Mucosa of descending colon (tissue), 3 donors: ENCODE results near the gene STK32B. TPM values are rescaled to one million over a fixed set of nuclear protein-coding genes. Genes with fewer than 3 reads are reported as not detected.

ENCODE experiments used
- ATAC-seq: fragments of 200-7000 bp; cut with Tn5 transposase; one replicate; pipeline ENCODE4 v1.9.1; 2020; ENCODE audit warnings: mild to moderate bottlenecking, moderate library complexity
- DNase-seq, 3 donors: peaks; one replicate each; pipeline ENCODE4 v3.0.0-alpha.2; 2020
- H3K36me3 ChIP-seq: fragments of 200-600 bp; one replicate; pipeline ENCODE4 v1.8.0; 2021; ENCODE audit warnings: low read depth, mild to moderate bottlenecking
- H3K4me1 ChIP-seq: fragments of 200-600 bp; one replicate; pipeline ENCODE4 v1.8.0; 2021; ENCODE audit warnings: low read depth, mild to moderate bottlenecking
- H3K4me3 ChIP-seq: fragments of 200-600 bp; one replicate; pipeline ENCODE4 v1.8.0; 2021; ENCODE audit warnings: mild to moderate bottlenecking
- H3K9me3 ChIP-seq: fragments of 200-600 bp; one replicate; pipeline ENCODE4 v1.8.0; 2021; ENCODE audit warnings: mild to moderate bottlenecking
- intact Hi-C, 2 donors: fragments of 100-400 bp; cut with DNase I in 1 of 2; cut with micrococcal nuclease in 1 of 2; formaldehyde crosslinking; loops; one replicate each; pipeline versions ENCODE4 v1.11.0 to v1.11.1; 2022; cut with DNase I, micrococcal nuclease
- total RNA-seq, 3 donors: library from RNA; stranded (reverse); fragmentation: NEBNext Ultra II Directional in 2 of 3; extraction: Animal tissue kit (Norgen Biotek cat#: 25700) in 2 of 3; gene quantifications; one replicate each; pipeline versions ENCODE4 v1.2.1 to v1.2.4, GENCODE V29; 2021 to 2023
- TF ChIP-seq, protein P1 (sequence below): fragments of 200-600 bp; IDR thresholded peaks from one replicate; pipeline ENCODE4 v1.8.0; 2022; ENCODE audit warnings: antibody characterized with exemption, mild to moderate bottlenecking
- donor health status: DM: no; HTN: no; CAD: no; lungs with moderate emphysema.
- donor health status: DM: no; HTN: no; CAD: no.
- donor health status: DM: no; HTN: yes; CAD: no.

The STK32B gene
- total RNA-seq, 3 donors from 2014 or later: 0.67 to 2.2 (median 1.1) TPM

DNA sequence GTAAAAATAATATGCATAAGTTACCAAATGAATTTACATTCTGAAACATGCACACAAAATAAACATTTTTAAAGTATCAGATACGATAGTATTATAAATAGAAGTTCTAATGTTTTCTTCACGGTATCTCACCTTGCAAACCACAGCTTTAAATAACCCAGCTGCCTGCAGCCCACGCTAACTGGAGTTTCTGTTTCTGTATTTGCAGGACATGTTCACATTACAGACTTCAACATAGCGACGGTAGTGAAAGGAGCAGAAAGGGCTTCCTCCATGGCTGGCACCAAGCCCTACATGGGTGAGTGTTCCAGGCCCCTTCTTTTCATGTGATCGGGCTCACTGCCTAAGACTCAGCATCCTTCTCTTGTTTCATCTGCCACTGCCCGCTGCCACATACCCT lies 365.4 kb downstream of the STK32B start:
- Histone ChIP-seq H3K4me3 (no peak overlapping the region), H3K36me3 (no peaks in the 10 kb centered on the region), H3K9me3 (no peaks in the 10 kb centered on the region), H3K4me1 (no peaks in the 10 kb centered on the region)
- ATAC-seq (no peak), DNase-seq (no peak)
- intact Hi-C loops: no loop called here
- TF ChIP-seq, protein P1, sequence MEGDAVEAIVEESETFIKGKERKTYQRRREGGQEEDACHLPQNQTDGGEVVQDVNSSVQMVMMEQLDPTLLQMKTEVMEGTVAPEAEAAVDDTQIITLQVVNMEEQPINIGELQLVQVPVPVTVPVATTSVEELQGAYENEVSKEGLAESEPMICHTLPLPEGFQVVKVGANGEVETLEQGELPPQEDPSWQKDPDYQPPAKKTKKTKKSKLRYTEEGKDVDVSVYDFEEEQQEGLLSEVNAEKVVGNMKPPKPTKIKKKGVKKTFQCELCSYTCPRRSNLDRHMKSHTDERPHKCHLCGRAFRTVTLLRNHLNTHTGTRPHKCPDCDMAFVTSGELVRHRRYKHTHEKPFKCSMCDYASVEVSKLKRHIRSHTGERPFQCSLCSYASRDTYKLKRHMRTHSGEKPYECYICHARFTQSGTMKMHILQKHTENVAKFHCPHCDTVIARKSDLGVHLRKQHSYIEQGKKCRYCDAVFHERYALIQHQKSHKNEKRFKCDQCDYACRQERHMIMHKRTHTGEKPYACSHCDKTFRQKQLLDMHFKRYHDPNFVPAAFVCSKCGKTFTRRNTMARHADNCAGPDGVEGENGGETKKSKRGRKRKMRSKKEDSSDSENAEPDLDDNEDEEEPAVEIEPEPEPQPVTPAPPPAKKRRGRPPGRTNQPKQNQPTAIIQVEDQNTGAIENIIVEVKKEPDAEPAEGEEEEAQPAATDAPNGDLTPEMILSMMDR: no peak

DNA sequence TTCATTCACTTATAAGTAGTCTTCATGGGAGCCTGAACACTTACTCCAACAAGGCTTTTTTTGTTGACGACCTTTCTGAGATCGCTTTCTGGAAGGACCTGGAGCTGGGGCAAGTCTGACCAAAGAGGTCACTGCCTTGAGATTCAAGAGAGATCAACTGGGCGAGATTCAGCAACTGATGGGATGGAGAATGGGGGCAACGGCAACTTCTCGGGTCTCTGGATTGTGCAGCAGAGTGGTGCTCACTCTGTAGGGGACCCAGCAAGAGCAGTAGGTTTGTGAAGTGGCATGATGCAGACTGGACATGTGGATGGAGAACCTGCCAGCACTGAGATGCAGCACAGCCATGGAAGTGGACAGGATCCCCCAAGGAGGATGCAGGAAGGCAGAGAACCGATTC lies 369.0 kb downstream of the STK32B start:
- Histone ChIP-seq H3K9me3 (no peaks in the 10 kb centered on the region), H3K36me3 (no peaks in the 10 kb centered on the region), H3K4me1 (no peaks in the 10 kb centered on the region), H3K4me3 (no peak overlapping the region)
- DNase-seq (no peak), ATAC-seq (no peak)
- intact Hi-C loops: no loop called here
- TF ChIP-seq, protein P1: no peak

DNA sequence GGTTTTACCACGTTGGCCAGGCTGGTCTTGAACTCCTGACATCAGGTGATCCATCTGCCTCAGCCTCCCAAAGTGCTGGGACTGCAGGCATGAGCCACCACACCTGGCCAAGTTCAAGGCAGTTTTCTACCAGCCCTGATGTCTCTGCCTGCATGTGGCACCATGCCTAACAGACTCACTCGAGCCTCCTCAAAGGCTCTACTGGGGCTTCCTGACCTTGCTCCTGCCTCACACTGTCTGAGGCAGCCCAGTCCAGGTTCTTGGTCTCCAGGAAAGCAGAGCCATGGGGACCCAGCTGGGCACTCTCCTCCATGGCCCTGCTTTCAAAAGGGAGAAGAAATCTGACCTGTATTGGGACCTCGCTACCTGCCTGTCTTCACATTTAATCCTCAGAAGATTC lies 370.1 kb downstream of the STK32B start:
- TF ChIP-seq, protein P1: no peak
- Histone ChIP-seq H3K9me3 (no peaks in the 10 kb centered on the region), H3K4me1 (no peaks in the 10 kb centered on the region), H3K4me3 (no peak overlapping the region), H3K36me3 (no peaks in the 10 kb centered on the region)
- ATAC-seq: no peak
- intact Hi-C loops: no loop called here
- DNase-seq: no peak

DNA sequence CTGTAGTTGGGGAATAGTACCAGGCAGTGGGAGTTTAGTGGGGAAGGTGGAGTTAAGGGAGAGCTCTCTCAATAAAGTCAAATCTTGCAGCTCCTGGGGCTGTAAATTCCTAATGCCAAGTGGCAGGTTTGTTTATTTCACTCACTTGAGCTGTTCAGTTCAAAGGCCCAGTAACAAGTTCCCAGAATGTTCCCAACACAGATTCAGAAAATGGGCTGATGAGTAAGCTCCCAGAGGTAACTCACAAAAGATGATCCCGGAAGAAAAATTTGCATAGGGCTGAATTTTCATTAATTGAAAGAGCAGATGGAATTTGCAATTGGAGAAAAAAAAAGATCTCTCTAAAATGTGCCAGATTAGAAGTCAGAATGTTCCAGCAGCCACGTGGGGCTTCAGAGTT lies 370.9 kb downstream of the STK32B start:
- H3K4me1 ChIP-seq: no peaks in the 10 kb centered on the region
- H3K4me3 ChIP-seq: no peak overlapping the region
- no peaks in the 10 kb centered on the region for H3K9me3 ChIP-seq
- TF ChIP-seq, protein P1: no peak
- DNase-seq (no peak), ATAC-seq (no peak)
- no peaks in the 10 kb centered on the region for H3K36me3 ChIP-seq
- intact Hi-C loops: no loop called here

DNA sequence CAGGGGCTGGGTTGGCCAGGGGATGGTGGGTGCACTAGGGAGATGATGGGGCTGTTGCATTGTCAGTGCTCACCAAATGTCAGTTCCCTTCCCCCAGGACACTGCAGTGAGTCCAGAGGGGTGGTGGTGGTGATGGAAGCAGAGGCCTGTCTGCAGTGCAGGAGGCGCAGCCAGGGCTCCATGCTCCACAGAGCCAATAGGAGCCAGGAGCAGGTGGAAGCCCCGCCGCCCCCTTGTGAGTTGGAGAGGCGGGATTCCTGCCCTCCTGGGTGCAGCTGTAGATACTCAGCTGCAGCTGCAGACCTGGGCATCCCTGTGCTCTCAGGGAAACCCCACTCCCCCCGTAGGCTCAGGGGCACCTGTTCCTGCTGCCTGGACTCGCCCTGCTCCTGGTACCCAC lies 372.4 kb downstream of the STK32B start:
- DNase-seq (no peak), ATAC-seq (no peak)
- TF ChIP-seq, protein P1: no peak

DNA sequence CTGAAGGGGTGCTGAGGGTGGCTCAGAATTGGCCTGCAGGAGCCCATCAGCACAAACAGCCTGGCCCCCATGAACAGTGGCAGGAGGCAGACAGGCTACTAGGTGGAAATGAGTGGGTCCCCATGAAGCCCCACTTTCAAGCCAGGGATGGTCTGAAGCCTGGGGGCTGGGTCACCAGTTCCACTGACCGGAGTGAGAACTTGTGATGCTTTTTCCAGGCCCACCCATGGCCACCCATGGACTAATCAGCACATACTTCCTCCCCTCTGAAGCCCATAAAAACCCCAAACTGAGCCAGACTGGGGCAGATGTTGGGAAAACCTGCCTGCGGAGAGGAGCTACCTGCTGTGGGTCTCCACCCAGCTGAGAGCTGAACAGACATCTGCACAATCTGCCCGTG lies 372.9 kb downstream of the STK32B start:
- Histone ChIP-seq H3K36me3 (no peaks in the 10 kb centered on the region), H3K4me1 (no peaks in the 10 kb centered on the region), H3K9me3 (no peaks in the 10 kb centered on the region), H3K4me3 (no peak overlapping the region)
- ATAC-seq: no peak
- no peak for DNase-seq
- TF ChIP-seq, protein P1: no peak
- intact Hi-C loops: no loop called here

More for the DNA sequence above, 372.4 kb downstream of the STK32B start:
- no peaks in the 10 kb centered on the region for H3K4me1 ChIP-seq
- no peaks in the 10 kb centered on the region for H3K9me3 ChIP-seq
- no peak overlapping the region for H3K4me3 ChIP-seq
- H3K36me3 ChIP-seq: no peaks in the 10 kb centered on the region
- intact Hi-C loops: no loop called here
